ENCODE results near the gene COLEC12.

Gene COLEC12

DNA sequence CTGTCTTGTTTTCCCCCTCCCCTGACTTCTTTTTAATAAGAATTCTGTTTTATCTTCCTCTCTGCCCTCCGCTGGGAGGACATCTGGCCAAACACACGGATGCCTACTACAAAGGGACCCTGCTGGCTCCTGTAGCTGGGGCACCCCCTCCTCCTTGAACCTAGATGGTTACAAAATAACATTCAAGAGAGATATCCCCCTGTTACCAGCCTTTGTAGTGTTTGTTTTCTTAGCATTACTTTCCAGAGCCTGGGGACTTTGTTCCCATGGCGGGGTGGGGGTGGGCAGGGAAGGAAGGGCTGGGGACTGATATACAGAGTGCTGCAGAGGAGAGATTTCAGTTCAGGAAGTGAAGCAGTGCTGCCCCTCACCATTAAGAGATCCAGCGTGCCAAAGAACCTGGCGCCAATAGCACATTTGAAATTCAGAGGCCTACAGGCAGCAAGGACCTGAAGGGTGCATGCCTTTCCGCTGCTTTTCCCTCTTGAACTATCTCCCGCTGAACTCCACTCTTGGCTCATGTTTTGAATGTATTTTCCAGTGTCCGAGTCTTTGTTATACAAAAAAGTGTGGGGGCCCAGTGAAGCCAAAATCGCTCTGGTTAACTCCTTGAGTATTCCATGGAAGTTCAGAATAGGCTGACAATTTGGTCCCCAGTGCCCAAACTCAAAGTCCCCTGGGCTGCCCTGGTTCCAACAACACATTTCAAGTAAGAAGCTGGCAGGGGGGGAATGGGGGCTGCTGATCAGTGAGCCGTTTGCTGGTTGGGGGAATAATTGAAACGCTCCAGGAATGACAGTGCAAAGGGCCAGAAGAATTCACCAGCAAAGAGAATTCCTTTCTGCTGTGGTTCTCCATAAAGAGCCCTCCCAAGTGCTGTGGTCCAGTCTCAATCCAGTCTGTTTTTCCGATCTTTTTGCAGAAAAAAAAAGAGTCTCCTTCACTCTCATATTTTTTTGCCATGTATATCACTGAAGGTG lies 137.9 kb downstream of the COLEC12 start:
- no peak for DNase-seq (ENCODE audit: low read depth)
- TF ChIP-seq, protein P1, sequence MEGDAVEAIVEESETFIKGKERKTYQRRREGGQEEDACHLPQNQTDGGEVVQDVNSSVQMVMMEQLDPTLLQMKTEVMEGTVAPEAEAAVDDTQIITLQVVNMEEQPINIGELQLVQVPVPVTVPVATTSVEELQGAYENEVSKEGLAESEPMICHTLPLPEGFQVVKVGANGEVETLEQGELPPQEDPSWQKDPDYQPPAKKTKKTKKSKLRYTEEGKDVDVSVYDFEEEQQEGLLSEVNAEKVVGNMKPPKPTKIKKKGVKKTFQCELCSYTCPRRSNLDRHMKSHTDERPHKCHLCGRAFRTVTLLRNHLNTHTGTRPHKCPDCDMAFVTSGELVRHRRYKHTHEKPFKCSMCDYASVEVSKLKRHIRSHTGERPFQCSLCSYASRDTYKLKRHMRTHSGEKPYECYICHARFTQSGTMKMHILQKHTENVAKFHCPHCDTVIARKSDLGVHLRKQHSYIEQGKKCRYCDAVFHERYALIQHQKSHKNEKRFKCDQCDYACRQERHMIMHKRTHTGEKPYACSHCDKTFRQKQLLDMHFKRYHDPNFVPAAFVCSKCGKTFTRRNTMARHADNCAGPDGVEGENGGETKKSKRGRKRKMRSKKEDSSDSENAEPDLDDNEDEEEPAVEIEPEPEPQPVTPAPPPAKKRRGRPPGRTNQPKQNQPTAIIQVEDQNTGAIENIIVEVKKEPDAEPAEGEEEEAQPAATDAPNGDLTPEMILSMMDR (IDR thresholded peaks at IDR 0.05; ENCODE audit: low read length, missing control alignments) = no peak
- no peak overlapping the region for H3K4me3 ChIP-seq (replicated peaks; ENCODE audit: low read depth, low read length)

- TF ChIP-seq, protein P1 (IDR thresholded peaks at IDR 0.05; ENCODE audit: low read length, missing control alignments) = no peak
- peak; percentile 49 for DNase-seq (ENCODE audit: low read depth)
- no peak overlapping the region for H3K4me3 ChIP-seq (replicated peaks; ENCODE audit: low read depth, low read length)
Observed at GRCh38 chr18:361941-362310, 138.6 kb downstream of the COLEC12 start.

- TF ChIP-seq, protein P1 (IDR thresholded peaks at IDR 0.05; ENCODE audit: low read length, missing control alignments) = no peak
- no peak for DNase-seq (ENCODE audit: low read depth)
- H3K4me3 ChIP-seq (replicated peaks; ENCODE audit: low read depth, low read length) = no peak overlapping the region
Observed at GRCh38 chr18:361100-361732, 139.3 kb downstream of the COLEC12 start.

DNA sequence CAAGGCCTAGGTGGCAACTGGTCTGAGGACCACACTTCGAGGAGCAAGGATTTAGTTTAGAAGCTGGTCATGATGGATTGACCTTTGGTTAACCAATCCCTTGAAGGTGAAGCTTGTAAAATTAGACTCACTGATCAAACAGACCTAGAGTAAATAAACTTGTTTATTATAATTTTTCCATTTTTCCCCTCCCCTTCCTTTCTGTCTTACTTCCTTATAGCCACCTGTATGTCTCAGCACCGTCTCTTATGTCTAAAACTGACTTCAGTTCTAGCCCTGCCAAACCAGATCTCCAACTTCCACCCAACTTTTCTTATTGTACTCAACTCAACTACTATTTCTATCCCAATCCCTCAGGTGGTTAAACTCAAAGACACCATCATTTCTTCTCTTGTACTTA lies 139.8 kb downstream of the COLEC12 start:
- no peak for DNase-seq (ENCODE audit: low read depth)
- TF ChIP-seq, protein P1 (IDR thresholded peaks at IDR 0.05; ENCODE audit: low read length, missing control alignments) = no peak
- H3K4me3 ChIP-seq (replicated peaks; ENCODE audit: low read depth, low read length) = no peak overlapping the region

DNA sequence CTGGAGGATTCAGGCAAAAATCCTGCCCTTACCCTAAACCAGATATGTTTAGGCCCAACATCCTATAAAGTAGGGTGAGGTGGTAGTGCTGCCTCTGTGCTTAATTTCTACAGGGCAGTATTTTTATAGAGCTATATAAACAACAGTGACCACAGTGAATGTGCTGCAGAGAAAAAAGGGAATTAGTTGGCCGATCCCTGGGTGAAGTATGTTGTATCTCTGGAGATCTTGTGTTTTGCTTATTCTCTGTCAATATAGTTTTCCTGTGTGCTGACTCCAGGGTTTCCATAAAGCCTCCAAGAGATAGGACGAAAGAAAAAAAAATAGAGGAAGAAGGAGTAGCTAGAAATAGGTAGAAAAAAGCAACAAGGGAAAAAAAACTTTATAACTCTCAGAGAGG lies 143.7 kb downstream of the COLEC12 start:
- DNase-seq (ENCODE audit: low read depth) = no peak
- no peak overlapping the region for H3K4me3 ChIP-seq (replicated peaks; ENCODE audit: low read depth, low read length)
- TF ChIP-seq, protein P1 (IDR thresholded peaks at IDR 0.05; ENCODE audit: low read length, missing control alignments) = no peak

- TF ChIP-seq, protein P1 (IDR thresholded peaks at IDR 0.05; ENCODE audit: low read length, missing control alignments) = no peak
- H3K4me3 ChIP-seq (replicated peaks; ENCODE audit: low read depth, low read length) = no peak overlapping the region
- no peak for DNase-seq (ENCODE audit: low read depth)
Observed at GRCh38 chr18:355678-356077, 144.8 kb downstream of the COLEC12 start.
